NCI-H524 treated with DMSO at 0.1 percent for 48 hours (cell line): Measurements from ENCODE around the gene KBTBD12.
"Not testable (repeated sequence)": the region's sequence is repeated elsewhere in the genome, so short reads cannot be mapped to it uniquely, and the experiment has no call there.

Experiments
- DNase-seq: peaks from one replicate; lab custom pipeline; 2025; lab: John Stamatoyannopoulos, UW

The KBTBD12 gene

GRCh38 chr3:127915115-127915936 is at the start of gene KBTBD12:
TSS of gene KBTBD12 (plus strand) at chr3:127915232. CDS start at chr3:127923062, 7,830 bp downstream.
- peak; percentile 34 for DNase-seq

DNA sequence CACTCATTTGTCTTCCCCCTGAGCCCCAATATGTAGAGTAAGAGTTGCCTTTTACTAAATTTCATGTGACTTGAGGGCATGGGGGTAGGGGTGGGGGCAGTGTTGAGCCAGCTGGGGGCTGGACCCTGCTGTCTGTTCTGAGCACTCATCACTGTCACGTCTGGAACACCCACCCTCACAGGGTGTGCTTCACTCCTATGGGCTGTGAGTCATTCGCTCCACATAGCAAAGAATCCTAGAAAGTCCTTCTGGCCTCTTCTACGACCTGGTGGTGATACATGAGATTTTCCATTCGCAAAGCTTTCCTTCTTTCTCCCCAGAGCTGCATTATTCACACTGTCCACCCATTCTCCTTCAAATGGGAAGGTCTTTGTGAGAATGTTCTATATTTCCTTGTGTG is 49.1 kb upstream of the KBTBD12 start:
- no peak for DNase-seq

DNA sequence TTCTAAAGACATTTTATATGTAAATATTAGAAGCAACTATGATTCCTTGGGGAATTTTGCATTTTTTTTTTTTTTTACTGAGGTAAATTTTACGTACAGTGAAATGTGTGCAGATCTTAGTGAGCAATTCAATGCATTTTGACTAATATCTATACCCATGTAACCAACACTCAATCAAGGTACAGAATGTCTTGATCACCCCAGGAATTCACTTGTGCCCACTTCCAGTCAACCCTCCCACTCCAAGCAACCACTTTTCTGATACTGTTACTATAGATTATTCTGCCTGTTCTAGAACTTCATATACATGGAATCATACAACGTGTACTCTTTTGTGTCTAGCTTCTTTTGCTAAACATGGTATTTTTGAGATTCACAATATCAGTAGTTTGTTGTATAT is 47.6 kb upstream of the KBTBD12 start:
- DNase-seq = no peak

DNA sequence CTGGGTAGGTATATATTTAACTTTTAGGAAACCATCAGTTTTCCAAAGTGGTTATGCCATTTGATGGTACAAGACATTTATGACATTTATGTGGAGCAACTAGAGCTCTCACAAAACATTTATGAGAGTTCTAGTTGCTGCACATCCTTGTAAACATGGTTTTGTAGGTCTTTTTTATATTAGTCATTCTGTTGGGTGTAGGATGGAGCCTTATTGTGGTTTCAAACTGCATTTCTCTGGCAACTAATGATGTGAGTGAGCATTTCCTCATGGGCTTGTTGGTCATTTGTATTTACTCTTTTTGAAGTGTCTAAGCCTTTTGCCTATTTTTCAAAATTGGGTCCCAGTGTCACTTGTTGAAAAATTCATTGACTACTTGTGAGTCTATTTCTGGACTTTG is 47.0 kb upstream of the KBTBD12 start:
- no peak for DNase-seq

- no peak for DNase-seq
These were observed 44.9 kb upstream of the KBTBD12 start for GRCh38 chr3:127870156-127870555.

DNA sequence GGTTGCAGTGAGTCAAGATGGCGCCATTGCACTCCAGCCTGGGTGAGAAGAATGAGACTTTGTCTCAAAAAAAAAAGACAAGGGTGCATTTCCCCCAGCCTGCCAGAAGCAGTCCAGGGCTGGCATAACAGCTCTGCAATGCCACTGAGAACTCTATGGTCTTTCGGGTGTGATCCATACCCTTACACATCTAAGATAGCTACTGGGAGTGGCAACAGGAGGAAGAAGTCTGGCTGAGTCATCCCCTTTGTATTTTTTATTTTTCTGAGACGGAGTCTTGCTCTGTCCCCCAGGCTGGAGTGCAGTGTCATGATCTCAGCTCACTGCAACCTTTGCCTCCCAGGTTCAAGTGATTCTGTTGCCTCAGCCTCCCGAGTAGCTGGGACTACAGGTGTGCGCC is 40.9 kb upstream of the KBTBD12 start:
- not testable (repeated sequence) for DNase-seq

DNA sequence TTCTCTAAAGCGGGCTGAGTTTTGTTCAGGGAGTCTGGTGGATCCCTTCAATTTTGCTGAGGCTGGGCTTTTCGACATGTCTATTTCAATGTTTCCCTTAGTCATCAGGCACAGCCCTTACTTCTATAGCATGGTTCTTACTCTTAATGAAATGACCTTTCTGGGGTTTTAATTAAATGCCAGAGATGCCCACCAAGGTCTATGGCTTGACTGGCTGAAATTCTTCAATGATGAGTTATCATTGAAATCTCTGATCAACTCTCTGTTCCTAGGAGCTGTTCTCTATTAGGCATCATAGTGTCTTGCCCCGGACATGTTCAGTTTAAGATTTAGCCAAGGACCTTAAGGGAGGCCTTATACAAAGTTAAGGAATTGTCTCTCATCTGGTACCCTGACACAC is 33.4 kb upstream of the KBTBD12 start:
- no peak for DNase-seq

GRCh38 chr3:127884041-127884440 is 31.0 kb upstream of the KBTBD12 start:
- DNase-seq = no peak

DNA sequence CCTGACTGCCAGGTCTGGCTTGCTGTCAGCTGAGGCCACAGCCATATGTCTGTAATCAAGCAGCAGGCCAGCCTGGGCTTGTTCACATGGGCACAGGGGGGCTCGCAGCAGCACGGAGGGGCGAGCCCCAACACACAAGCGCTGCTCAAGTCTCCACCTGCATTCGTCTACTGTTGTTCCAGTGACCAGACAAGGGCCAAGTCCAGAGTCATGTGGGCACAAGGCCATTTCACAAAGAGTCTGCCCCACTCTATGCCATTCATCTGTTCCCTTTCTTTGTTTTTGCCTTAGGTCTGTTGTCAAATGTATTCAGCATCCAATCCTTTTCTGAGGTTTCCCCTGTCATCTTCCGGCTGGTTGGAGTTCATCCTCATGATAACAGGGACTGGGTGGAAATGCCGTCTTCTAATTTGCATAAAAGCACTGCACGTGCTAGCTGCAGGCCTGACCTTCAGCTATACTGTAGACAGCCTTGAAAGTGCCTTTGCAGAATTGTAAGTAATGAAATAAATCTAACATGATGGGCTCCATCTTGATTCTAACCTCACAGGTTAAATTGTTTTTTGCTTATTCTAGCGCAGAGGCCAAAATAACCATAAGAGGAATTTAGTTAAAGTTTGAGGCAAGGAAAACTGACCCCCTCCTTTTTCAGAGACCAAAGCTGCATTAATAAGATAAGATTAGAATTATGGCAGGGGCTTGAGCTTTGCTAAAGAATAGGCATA is 28.6 kb upstream of the KBTBD12 start:
- DNase-seq = peak; percentile 83

- DNase-seq = no peak
These were observed 28.1 kb upstream of the KBTBD12 start for GRCh38 chr3:127886956-127887231.

DNA sequence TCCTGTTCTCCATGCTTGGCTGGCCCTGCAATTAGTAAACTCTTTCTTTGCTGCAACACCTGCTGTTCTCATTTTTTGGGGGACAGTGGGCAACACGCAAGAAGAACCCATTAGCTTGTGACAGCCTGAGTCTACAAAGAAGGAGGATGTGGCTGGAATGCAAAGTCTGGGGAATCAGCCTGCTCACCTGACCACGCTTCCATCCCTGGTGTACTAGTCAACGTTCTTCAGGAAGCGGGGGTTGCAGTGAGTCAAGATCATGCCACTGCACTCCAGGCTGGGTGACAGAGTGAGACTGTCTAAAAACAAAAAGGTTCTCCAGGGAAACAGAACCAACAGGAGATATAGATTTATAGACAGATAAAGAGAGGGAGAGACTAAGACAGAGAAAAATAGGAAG is 27.7 kb upstream of the KBTBD12 start:
- DNase-seq = no peak

GRCh38 chr3:127888156-127888555 is 26.9 kb upstream of the KBTBD12 start:
- DNase-seq = no peak

DNA sequence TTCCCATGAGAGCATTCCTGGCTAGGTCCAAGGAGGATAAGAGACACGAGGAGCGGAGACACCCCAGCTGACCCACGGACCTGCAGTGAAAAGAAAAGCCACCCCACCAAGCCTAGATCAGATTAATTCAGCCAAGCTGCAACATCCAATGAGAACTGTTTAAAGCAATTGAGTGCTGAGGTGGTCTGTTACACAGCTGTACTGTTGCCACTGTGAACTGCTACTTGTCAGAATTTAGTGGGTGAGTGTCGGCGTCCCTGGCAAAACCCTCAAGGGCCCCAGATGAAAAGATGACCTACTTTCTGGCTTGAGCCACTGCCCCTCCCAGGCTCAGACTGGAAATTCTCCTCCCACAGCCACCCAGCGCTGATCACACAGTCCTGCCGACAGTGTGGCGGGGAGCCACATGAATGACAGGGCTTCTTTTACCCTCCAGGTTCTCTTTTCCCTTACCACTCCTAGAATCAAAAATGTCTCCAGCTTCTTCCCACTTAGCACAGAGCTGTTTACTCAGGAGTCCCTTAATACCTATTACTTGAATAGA is 26.4 kb upstream of the KBTBD12 start:
- DNase-seq = no peak

DNA sequence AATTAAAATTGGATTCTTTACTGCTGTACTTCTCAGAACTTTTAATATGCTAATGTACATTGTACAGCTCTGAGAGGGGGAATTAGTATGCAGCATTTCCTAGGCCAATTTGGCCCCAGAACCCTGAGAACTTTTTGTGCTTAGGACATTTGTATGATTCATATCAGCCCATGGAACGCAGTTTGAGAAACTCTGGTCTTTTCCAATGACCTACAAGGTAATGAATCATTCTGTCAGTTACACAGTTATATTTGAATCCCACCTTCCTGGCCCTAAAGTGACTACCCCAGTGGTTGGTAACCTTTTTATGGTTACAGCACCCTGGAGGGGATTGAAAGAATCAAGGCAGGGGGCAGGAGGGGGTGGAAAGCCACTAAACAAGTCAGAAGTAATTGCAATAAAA is 25.6 kb upstream of the KBTBD12 start:
- no peak for DNase-seq

GRCh38 chr3:127889976-127890650 is 24.9 kb upstream of the KBTBD12 start:
- no peak for DNase-seq

- DNase-seq = not testable (repeated sequence)
These were observed 24.3 kb upstream of the KBTBD12 start for GRCh38 chr3:127890651-127891290.

- DNase-seq = no peak
These were observed 20.6 kb upstream of the KBTBD12 start for GRCh38 chr3:127894481-127894880.

DNA sequence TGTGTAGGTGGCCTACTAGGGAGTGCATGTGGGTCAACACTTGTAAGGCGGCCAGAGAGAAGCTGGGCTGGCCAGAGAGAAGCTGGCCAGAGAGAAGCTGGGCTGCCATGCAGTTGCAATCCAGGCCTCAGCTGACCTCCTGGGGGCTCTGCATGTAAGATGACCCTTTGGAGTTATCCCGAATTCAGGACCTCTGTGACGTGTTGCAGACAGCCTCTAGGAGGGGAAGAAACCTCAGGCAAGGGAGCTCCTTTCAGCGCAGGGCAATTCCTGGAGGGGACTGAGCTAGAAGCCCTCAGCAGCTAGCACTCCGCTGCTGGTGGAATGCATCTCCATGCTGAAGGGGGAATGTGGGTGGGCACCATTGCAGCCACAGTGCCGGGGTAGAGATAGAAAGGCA is 15.8 kb upstream of the KBTBD12 start:
- DNase-seq = no peak

DNA sequence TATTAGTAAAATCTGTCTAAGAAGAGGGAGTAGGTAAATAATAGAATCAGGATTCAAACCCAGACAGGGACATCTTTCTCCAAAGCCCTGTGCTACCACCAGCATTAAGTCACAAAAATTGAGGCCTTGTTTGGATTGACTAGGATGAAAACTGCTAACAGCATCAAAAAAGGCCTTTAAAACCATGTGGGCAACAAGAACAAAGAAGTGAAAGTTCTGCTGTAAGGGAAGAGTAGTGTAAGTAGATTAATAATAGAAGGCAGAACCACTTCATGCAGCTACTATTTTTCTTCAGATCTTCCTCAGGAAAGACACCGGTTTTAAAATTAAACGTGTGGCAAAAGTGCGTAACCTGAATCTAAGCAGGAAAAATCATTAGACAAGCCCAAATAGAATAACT is 15.3 kb upstream of the KBTBD12 start:
- DNase-seq = no peak

DNA sequence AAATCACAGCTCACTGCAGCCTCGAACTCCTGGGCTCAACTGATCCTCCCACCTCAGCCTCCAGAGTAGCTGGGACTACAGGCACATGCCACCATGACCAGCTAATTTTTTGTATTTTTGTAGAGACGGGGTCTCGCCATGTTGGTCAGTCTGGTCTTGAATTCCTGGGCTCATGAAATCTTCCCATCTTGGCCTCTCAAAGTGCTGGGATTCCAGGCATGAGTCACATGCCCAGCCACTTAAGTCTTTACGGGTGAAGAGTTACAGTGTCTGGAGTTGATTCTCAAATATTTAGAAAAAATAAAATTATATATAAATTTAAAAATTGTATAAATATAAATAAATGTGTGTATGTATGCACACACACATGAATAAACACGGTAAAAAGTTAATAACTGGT is 14.5 kb upstream of the KBTBD12 start:
- DNase-seq = no peak

DNA sequence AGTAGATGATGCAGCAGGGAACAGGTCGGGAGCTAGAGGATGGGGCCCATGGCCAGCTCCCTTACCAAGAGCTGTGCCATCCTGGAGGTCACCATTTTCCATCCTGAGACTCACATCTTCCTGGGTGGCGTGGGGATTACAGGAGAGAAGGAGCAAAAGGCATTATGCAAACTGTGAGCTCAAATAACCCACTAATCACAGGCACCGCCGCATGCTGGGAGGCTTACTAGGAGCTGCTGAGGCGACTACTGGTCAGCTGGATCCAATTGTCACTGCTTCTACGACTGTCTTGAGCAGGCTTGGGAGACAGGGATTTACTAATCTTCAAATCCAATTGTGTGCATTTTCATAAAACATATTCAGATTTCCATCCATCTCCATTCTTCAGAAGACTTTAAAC is 12.5 kb upstream of the KBTBD12 start:
- no peak for DNase-seq

GRCh38 chr3:127903611-127904375 is 11.2 kb upstream of the KBTBD12 start:
- DNase-seq = no peak
